Measurements from ENCODE around the gene TTLL10.

DNA sequence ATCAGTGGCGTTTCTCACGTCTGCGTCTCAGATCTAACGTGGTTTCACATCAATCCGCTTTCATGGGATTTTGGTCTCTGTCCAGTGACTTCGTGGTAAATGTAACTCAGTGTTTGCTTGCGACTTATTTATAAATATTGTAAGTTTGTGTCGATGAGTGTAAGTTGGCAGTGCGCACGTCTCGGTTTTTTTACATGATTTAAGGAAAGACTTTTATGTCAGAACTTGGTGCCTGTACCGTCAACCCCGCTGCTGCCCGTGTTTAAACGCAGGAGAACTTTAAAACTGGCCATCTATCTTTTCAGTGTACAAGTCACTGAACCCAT is 59.9 kb downstream of the TTLL10 start:
- TF ChIP-seq, protein P1, sequence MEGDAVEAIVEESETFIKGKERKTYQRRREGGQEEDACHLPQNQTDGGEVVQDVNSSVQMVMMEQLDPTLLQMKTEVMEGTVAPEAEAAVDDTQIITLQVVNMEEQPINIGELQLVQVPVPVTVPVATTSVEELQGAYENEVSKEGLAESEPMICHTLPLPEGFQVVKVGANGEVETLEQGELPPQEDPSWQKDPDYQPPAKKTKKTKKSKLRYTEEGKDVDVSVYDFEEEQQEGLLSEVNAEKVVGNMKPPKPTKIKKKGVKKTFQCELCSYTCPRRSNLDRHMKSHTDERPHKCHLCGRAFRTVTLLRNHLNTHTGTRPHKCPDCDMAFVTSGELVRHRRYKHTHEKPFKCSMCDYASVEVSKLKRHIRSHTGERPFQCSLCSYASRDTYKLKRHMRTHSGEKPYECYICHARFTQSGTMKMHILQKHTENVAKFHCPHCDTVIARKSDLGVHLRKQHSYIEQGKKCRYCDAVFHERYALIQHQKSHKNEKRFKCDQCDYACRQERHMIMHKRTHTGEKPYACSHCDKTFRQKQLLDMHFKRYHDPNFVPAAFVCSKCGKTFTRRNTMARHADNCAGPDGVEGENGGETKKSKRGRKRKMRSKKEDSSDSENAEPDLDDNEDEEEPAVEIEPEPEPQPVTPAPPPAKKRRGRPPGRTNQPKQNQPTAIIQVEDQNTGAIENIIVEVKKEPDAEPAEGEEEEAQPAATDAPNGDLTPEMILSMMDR (IDR thresholded peaks at IDR 0.05; ENCODE audit: insufficient read depth, low read length, poor library complexity, severe bottlenecking): no peak
- no peak for TF ChIP-seq EZH2phosphoT487 (conservative IDR thresholded peaks at IDR 0.05; ENCODE audit: low read length)
